Measurements from ENCODE around the gene TMOD3.
"Not testable (repeated sequence)": the region's sequence is repeated elsewhere in the genome, so short reads cannot be mapped to it uniquely, and the experiment has no call there.

TMOD3 gene

DNA sequence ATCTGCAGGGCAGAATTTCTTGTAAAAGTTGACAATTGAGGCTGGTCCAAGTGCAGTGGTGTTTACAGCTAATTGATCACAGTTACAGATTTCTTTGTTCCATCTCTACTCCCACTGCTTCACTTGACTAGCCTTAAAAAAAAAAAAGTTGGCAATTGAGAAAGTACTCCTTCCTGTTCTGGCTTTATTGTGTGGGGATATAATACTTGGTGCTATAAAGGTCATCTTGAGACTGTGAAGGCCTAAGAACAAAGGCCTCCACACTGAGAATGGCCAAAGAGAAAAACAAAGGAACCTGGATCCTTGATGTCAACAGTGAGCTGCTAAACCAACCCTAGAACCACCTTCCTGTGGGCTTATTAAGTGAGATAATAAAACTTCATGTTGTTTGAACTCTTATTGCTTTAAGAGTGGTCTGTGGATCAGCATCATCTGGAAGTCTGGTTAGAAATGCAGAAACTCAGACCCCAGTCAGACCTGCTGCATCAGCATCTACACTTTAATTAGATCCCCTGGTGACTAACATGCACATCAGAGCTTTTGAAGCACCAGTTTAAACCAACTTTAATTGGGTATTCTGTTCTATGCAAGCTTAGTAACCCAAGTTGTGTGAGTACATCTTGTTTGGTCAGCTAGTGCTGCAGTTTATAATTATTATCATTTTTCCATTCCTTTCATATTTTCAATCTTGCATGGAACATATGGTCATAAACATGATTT lies 55.2 kb downstream of the TMOD3 start:
- no peak overlapping the region for H3K14ac ChIP-seq (ENCODE audit: low read length)
- no peaks in the 10 kb centered on the region for H3K27me3 ChIP-seq (ENCODE audit: control insufficient read depth in 3 of 3, insufficient read depth in 3 of 3, low read depth in 1 of 3, low read length in 3 of 3)
- H4K91ac ChIP-seq (ENCODE audit: low read depth, low read length, poor library complexity), result no peak overlapping the region
- H3K9me3 ChIP-seq (replicated peaks in 1 of 2; ENCODE audit: control insufficient read depth in 2 of 2, insufficient read depth in 1 of 2, low read depth in 1 of 2, low read length in 2 of 2), result peaks cover 0 to 5% of the 10 kb centered on the region in 2 donors
- no peak for DNase-seq (ENCODE audit: low spot score)
- H4K8ac ChIP-seq (ENCODE audit: low read depth, low read length), result no peak overlapping the region
- no peak overlapping the region for H3K23ac ChIP-seq (ENCODE audit: low read depth, low read length, poor library complexity)
- H3K9ac ChIP-seq (ENCODE audit: low read depth, low read length, poor library complexity), result no peak overlapping the region
- H2BK5ac ChIP-seq (ENCODE audit: low read length), result no peak overlapping the region
- H3K36me3 ChIP-seq (replicated peaks in 1 of 2; ENCODE audit: control insufficient read depth in 2 of 2, insufficient read depth in 2 of 2, low read length in 2 of 2), result peaks cover 0 to 13% of the 10 kb centered on the region in 2 donors
- peaks cover 3 to 17% of the 10 kb centered on the region in 2 donors for H3K4me1 ChIP-seq (ENCODE audit: control insufficient read depth in 2 of 2, insufficient read depth in 1 of 2, low read depth in 1 of 2, low read length in 2 of 2)
- H3K4me2 ChIP-seq (ENCODE audit: insufficient read depth, low read length, poor library complexity, severe bottlenecking), result no peak overlapping the region
- H2BK12ac ChIP-seq (ENCODE audit: low read length), result no peak overlapping the region
- H3K4me3 ChIP-seq (ENCODE audit: low read length in 2 of 2), result no peak overlapping the region
- no peak overlapping the region for H2AFZ ChIP-seq (ENCODE audit: low read length)
- no peak overlapping the region for H2AK5ac ChIP-seq (ENCODE audit: low read depth, low read length)
- H2BK15ac ChIP-seq (ENCODE audit: low read length), result no peak overlapping the region
- H3K79me1 ChIP-seq (ENCODE audit: low read depth, low read length), result no peaks in the 10 kb centered on the region
- no peak overlapping the region for H3K4ac ChIP-seq (ENCODE audit: low read length)
- H3K18ac ChIP-seq (ENCODE audit: low read length), result no peak overlapping the region
- no peak overlapping the region for H3K27ac ChIP-seq (replicated peaks; ENCODE audit: low read length)
- H2BK120ac ChIP-seq (ENCODE audit: low read depth, low read length), result no peak overlapping the region

DNA sequence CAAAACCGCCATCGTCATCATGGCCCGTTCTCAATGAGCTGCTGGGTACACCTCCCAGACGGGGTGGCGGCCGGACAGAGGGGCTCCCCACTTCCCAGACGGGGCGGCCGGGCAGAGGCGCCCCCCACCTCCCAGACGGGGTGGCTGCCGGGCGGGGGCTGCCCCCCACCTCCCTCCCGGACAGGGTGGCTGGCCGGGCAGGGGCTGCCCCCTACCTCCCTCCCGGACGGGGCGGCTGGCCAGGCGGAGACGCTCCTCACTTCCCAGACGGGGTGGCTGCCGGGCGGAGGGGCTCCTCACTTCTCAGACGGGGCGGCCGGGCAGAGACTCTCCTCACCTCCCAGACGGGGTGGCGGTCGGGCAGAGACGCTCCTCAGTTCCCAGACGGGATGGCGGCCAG lies 56.3 kb downstream of the TMOD3 start:
- not testable (repeated sequence) for H2BK5ac ChIP-seq (ENCODE audit: low read length)

DNA sequence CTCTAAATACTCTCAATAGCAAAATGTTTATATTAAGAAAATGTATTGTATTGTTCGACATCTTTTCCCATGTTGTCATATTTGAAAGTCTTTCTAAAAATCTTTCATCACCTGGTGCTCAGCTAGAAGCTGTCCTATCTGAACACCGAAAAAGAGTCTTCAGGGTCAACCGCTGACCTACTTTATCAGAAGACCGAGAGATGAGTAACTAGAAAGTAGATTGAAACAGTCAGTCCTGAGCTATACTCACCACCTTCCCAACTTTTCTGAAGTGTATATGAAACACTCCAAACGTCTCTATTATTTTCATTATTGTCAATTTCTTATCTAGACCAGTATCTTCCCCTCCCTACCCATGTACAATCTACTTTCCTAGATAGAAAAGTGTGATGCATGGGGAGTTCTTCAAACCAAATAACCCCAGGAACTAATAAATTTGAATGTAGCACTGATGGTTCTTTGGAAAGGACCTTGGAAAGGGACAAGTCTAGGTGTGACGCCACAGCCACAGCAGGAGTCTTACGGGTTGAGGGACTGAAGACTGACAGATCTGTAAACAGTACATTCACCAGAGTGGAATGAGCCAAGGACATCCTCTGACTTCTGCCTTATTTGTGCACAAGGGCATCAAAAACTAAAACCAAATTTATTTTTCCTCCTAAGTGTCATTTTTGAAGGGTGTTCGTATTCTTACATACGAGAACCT lies 58.6 kb downstream of the TMOD3 start:
- H3K4me3 ChIP-seq (ENCODE audit: low read length in 2 of 2), result no peak overlapping the region
- no peaks in the 10 kb centered on the region for H3K79me1 ChIP-seq (ENCODE audit: low read depth, low read length)
- H2BK12ac ChIP-seq (ENCODE audit: low read length), result no peak overlapping the region
- WGBS, 2 donors (ENCODE audit: extremely low coverage in 2 of 2, insufficient read length in 2 of 2, insufficient replicate concordance in 1 of 2), result no CpG with 5 or more reads among the region's 9 CpGs
- no peak overlapping the region for H3K4me2 ChIP-seq (ENCODE audit: insufficient read depth, low read length, poor library complexity, severe bottlenecking)
- peaks cover 0 to 5% of the 10 kb centered on the region in 2 donors for H3K9me3 ChIP-seq (replicated peaks in 1 of 2; ENCODE audit: control insufficient read depth in 2 of 2, insufficient read depth in 1 of 2, low read depth in 1 of 2, low read length in 2 of 2)
- H2BK5ac ChIP-seq (ENCODE audit: low read length), result no peak overlapping the region
- no peak overlapping the region for H3K27ac ChIP-seq (replicated peaks; ENCODE audit: low read length)
- no peak overlapping the region for H3K4ac ChIP-seq (ENCODE audit: low read length)
- H4K91ac ChIP-seq (ENCODE audit: low read depth, low read length, poor library complexity), result no peak overlapping the region
- no peak overlapping the region for H3K14ac ChIP-seq (ENCODE audit: low read length)
- no peaks in the 10 kb centered on the region for H3K27me3 ChIP-seq (ENCODE audit: control insufficient read depth in 3 of 3, insufficient read depth in 3 of 3, low read depth in 1 of 3, low read length in 3 of 3)
- H3K23ac ChIP-seq (ENCODE audit: low read depth, low read length, poor library complexity), result no peak overlapping the region
- H2AK5ac ChIP-seq (ENCODE audit: low read depth, low read length), result no peak overlapping the region
- DNase-seq (ENCODE audit: low spot score), result no peak
- no peak overlapping the region for H2BK120ac ChIP-seq (ENCODE audit: low read depth, low read length)
- no peak overlapping the region for H2AFZ ChIP-seq (ENCODE audit: low read length)
- H3K4me1 ChIP-seq (ENCODE audit: control insufficient read depth in 2 of 2, insufficient read depth in 1 of 2, low read depth in 1 of 2, low read length in 2 of 2), result peaks cover 3 to 17% of the 10 kb centered on the region in 2 donors
- H3K9ac ChIP-seq (ENCODE audit: low read depth, low read length, poor library complexity), result no peak overlapping the region
- H3K36me3 ChIP-seq (replicated peaks in 1 of 2; ENCODE audit: control insufficient read depth in 2 of 2, insufficient read depth in 2 of 2, low read length in 2 of 2), result peaks cover 0 to 33% of the 10 kb centered on the region in 2 donors
- H3K18ac ChIP-seq (ENCODE audit: low read length), result no peak overlapping the region
- H4K8ac ChIP-seq (ENCODE audit: low read depth, low read length), result no peak overlapping the region
- H2BK15ac ChIP-seq (ENCODE audit: low read length), result no peak overlapping the region

More for the DNA sequence above, 56.3 kb downstream of the TMOD3 start:
- DNase-seq (ENCODE audit: low spot score); H3K18ac ChIP-seq (ENCODE audit: low read length); H3K14ac ChIP-seq (ENCODE audit: low read length); H2BK15ac ChIP-seq (ENCODE audit: low read length); H3K27ac ChIP-seq (replicated peaks; ENCODE audit: low read length); H4K8ac ChIP-seq (ENCODE audit: low read depth, low read length); H2AK5ac ChIP-seq (ENCODE audit: low read depth, low read length); H2BK120ac ChIP-seq (ENCODE audit: low read depth, low read length); H3K4me3 ChIP-seq (ENCODE audit: low read length in 2 of 2); H3K23ac ChIP-seq (ENCODE audit: low read depth, low read length, poor library complexity); H4K91ac ChIP-seq (ENCODE audit: low read depth, low read length, poor library complexity); H3K9me3 ChIP-seq (replicated peaks in 1 of 2; ENCODE audit: control insufficient read depth in 2 of 2, insufficient read depth in 1 of 2, low read depth in 1 of 2, low read length in 2 of 2); H3K4ac ChIP-seq (ENCODE audit: low read length); H3K79me1 ChIP-seq (ENCODE audit: low read depth, low read length); H3K27me3 ChIP-seq (ENCODE audit: control insufficient read depth in 3 of 3, insufficient read depth in 3 of 3, low read depth in 1 of 3, low read length in 3 of 3); H3K4me2 ChIP-seq (ENCODE audit: insufficient read depth, low read length, poor library complexity, severe bottlenecking); H2BK12ac ChIP-seq (ENCODE audit: low read length); H3K9ac ChIP-seq (ENCODE audit: low read depth, low read length, poor library complexity); H2AFZ ChIP-seq (ENCODE audit: low read length): not testable (repeated sequence)
- Histone ChIP-seq H3K4me1 (ENCODE audit: control insufficient read depth in 2 of 2, insufficient read depth in 1 of 2, low read depth in 1 of 2, low read length in 2 of 2) (peaks cover 3 to 17% of the 10 kb centered on the region in 2 donors), H3K36me3 (replicated peaks in 1 of 2; ENCODE audit: control insufficient read depth in 2 of 2, insufficient read depth in 2 of 2, low read length in 2 of 2) (peaks cover 0 to 22% of the 10 kb centered on the region in 2 donors)
- WGBS, 2 donors (ENCODE audit: extremely low coverage in 2 of 2, insufficient read length in 2 of 2, insufficient replicate concordance in 1 of 2), result no CpG with 5 or more reads among the region's 32 CpGs

DNA sequence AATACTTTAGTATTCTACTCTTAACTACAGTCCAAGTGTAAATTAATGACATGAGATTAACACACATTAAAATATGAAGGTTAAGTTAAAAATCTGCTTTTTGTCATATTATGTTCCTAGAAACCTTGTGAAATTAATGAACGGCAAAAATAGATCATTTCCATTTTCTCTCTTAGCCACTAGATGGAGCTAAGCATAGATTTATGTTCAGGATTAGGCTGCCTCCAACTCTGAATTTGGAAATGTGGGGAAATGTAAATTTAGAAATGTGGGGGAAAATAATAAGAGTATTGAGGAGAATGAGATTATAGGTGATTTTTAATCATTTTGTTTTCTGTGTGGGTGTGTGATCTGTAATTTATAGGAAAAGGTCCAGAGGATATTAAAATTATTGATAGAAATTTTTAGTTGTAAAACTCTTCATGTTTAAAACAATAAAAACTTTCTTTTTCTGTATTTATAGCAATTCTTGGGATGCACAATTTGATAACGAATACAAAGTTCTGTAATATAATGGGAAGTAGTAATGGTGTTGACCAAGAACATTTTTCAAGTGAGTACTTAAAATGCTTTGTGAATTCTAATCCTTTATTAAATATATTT lies 59.2 kb downstream of the TMOD3 start:
- Histone ChIP-seq H3K9me3 (replicated peaks in 1 of 2; ENCODE audit: control insufficient read depth in 2 of 2, insufficient read depth in 1 of 2, low read depth in 1 of 2, low read length in 2 of 2) (peaks cover 0 to 5% of the 10 kb centered on the region in 2 donors), H2BK15ac (ENCODE audit: low read length) (no peak overlapping the region), H3K23ac (ENCODE audit: low read depth, low read length, poor library complexity) (no peak overlapping the region), H3K27ac (replicated peaks; ENCODE audit: low read length) (no peak overlapping the region), H3K9ac (ENCODE audit: low read depth, low read length, poor library complexity) (no peak overlapping the region), H3K4ac (ENCODE audit: low read length) (no peak overlapping the region), H3K4me1 (ENCODE audit: control insufficient read depth in 2 of 2, insufficient read depth in 1 of 2, low read depth in 1 of 2, low read length in 2 of 2) (peaks cover 3 to 12% of the 10 kb centered on the region in 2 donors), H3K18ac (ENCODE audit: low read length) (no peak overlapping the region), H2BK120ac (ENCODE audit: low read depth, low read length) (no peak overlapping the region), H4K8ac (ENCODE audit: low read depth, low read length) (no peak overlapping the region), H2BK5ac (ENCODE audit: low read length) (no peak overlapping the region), H3K79me1 (ENCODE audit: low read depth, low read length) (no peaks in the 10 kb centered on the region), H3K4me3 (ENCODE audit: low read length in 2 of 2) (no peak overlapping the region), H3K27me3 (ENCODE audit: control insufficient read depth in 3 of 3, insufficient read depth in 3 of 3, low read depth in 1 of 3, low read length in 3 of 3) (no peaks in the 10 kb centered on the region), H2AK5ac (ENCODE audit: low read depth, low read length) (no peak overlapping the region), H2BK12ac (ENCODE audit: low read length) (no peak overlapping the region), H3K14ac (ENCODE audit: low read length) (no peak overlapping the region), H4K91ac (ENCODE audit: low read depth, low read length, poor library complexity) (no peak overlapping the region), H2AFZ (ENCODE audit: low read length) (no peak overlapping the region), H3K36me3 (replicated peaks in 1 of 2; ENCODE audit: control insufficient read depth in 2 of 2, insufficient read depth in 2 of 2, low read length in 2 of 2) (peaks cover 0 to 34% of the 10 kb centered on the region in 2 donors), H3K4me2 (ENCODE audit: insufficient read depth, low read length, poor library complexity, severe bottlenecking) (no peak overlapping the region)
- no CpG with 5 or more reads among the region's 2 CpGs for WGBS, 2 donors (ENCODE audit: extremely low coverage in 2 of 2, insufficient read length in 2 of 2, insufficient replicate concordance in 1 of 2)
- no peak for DNase-seq (ENCODE audit: low spot score)

All from neuronal stem cell (in vitro differentiated cells).